Measurements from ENCODE around the gene ANKRD29.

DNA sequence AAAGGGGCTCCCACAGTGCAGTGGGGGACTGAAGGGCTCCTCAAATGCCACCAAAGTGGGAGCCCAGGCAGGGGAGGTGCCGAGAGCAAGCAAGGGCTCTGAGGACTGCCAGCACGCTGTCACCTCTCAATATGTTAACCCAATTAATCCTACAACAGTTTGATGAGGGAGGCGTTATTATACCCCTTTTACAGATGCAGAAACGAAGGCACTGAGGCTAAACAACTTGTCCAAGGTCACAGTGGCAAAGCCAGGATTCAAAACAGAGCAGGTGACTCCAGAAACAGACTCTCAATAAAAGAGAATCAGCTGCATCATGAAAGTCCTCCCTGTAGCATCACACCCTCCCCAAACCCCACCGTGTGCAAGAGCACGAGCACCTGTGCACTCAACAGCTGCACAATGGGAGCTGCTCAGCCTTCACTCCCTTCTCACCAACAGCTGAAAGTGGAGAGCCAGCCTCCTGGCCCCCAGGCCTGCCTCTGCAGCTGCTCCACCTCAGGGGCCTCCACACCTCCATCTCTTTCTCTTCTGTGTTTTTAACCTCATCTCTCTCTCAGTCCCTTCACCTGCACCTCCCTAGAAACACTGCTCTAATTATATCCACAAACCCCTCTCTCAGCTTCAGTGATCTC lies 84.5 kb downstream of the ANKRD29 start:
- TF ChIP-seq POLR2A (IDR thresholded peaks at IDR 0.05; ENCODE audit: low read depth, low read length): no peak
- TF ChIP-seq, protein P1, sequence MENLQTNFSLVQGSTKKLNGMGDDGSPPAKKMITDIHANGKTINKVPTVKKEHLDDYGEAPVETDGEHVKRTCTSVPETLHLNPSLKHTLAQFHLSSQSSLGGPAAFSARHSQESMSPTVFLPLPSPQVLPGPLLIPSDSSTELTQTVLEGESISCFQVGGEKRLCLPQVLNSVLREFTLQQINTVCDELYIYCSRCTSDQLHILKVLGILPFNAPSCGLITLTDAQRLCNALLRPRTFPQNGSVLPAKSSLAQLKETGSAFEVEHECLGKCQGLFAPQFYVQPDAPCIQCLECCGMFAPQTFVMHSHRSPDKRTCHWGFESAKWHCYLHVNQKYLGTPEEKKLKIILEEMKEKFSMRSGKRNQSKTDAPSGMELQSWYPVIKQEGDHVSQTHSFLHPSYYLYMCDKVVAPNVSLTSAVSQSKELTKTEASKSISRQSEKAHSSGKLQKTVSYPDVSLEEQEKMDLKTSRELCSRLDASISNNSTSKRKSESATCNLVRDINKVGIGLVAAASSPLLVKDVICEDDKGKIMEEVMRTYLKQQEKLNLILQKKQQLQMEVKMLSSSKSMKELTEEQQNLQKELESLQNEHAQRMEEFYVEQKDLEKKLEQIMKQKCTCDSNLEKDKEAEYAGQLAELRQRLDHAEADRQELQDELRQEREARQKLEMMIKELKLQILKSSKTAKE (IDR thresholded peaks at IDR 0.05; ENCODE audit: low read depth, poor library complexity, severe bottlenecking): no peak
- TF ChIP-seq, protein P2, sequence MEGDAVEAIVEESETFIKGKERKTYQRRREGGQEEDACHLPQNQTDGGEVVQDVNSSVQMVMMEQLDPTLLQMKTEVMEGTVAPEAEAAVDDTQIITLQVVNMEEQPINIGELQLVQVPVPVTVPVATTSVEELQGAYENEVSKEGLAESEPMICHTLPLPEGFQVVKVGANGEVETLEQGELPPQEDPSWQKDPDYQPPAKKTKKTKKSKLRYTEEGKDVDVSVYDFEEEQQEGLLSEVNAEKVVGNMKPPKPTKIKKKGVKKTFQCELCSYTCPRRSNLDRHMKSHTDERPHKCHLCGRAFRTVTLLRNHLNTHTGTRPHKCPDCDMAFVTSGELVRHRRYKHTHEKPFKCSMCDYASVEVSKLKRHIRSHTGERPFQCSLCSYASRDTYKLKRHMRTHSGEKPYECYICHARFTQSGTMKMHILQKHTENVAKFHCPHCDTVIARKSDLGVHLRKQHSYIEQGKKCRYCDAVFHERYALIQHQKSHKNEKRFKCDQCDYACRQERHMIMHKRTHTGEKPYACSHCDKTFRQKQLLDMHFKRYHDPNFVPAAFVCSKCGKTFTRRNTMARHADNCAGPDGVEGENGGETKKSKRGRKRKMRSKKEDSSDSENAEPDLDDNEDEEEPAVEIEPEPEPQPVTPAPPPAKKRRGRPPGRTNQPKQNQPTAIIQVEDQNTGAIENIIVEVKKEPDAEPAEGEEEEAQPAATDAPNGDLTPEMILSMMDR (IDR thresholded peaks at IDR 0.05 in 2 of 3, conservative IDR thresholded peaks at IDR 0.05 in 1 of 3; ENCODE audit: control insufficient read depth in 2 of 3, extremely low read depth in 1 of 3, insufficient read depth in 1 of 3, low read depth in 3 of 3, low read length in 3 of 3): no peak
- no peak for TF ChIP-seq HDAC6 (IDR thresholded peaks at IDR 0.05; ENCODE audit: unreplicated experiment)
- TF ChIP-seq ASH2L (IDR thresholded peaks at IDR 0.05; ENCODE audit: borderline replicate concordance, low read depth): no peak
- TF ChIP-seq RAD21 (IDR thresholded peaks at IDR 0.05; ENCODE audit: insufficient read depth, low read depth, low read length): no peak
- TF ChIP-seq SPI1 (IDR thresholded peaks at IDR 0.05; ENCODE audit: borderline replicate concordance, insufficient read depth, low read depth, low read length): no peak
- no peak for TF ChIP-seq FOS (IDR thresholded peaks at IDR 0.05; ENCODE audit: borderline replicate concordance, extremely low read depth, insufficient read length)
- no peak for TF ChIP-seq GATAD2B (conservative IDR thresholded peaks at IDR 0.05; ENCODE audit: low read depth)
- TF ChIP-seq YY1 (IDR thresholded peaks at IDR 0.05; ENCODE audit: low read depth, low read length): no peak
- TF ChIP-seq SP1 (IDR thresholded peaks at IDR 0.05; ENCODE audit: low read depth, low read length): no peak
- TF ChIP-seq EP300 (IDR thresholded peaks at IDR 0.05; ENCODE audit: borderline replicate concordance in 1 of 2, control insufficient read depth in 1 of 2, low read depth in 2 of 2, low read length in 2 of 2): no peak
- TF ChIP-seq, protein P3, sequence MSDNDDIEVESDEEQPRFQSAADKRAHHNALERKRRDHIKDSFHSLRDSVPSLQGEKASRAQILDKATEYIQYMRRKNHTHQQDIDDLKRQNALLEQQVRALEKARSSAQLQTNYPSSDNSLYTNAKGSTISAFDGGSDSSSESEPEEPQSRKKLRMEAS (IDR thresholded peaks at IDR 0.05; ENCODE audit: low read depth, low read length): no peak
- TF ChIP-seq TCF7 (IDR thresholded peaks at IDR 0.05; ENCODE audit: borderline replicate concordance): no peak
